ENCODE data around the gene COL25A1.

COL25A1 gene

GRCh38 chr4:108852691-108853090, 449.8 kb downstream of the COL25A1 start:
- no peak for DNase-seq (ENCODE audit: low spot score)

- no peak for DNase-seq (ENCODE audit: low spot score)
Measured at GRCh38 chr4:108851366-108851765, 451.1 kb downstream of the COL25A1 start.

- no peak for DNase-seq (ENCODE audit: low spot score)
Measured at GRCh38 chr4:108850219-108850649, 452.2 kb downstream of the COL25A1 start.

GRCh38 chr4:108849611-108850168, 452.8 kb downstream of the COL25A1 start:
- no peak for DNase-seq (ENCODE audit: low spot score)

GRCh38 chr4:108846568-108846967, 455.9 kb downstream of the COL25A1 start:
- no peak for DNase-seq (ENCODE audit: low spot score)

- DNase-seq (ENCODE audit: low spot score), result no peak
Measured at GRCh38 chr4:108840426-108840975, 462.0 kb downstream of the COL25A1 start.

- no peak for DNase-seq (ENCODE audit: low spot score)
Measured at GRCh38 chr4:108839333-108839732, 463.1 kb downstream of the COL25A1 start.

GRCh38 chr4:108838451-108838850, 464.0 kb downstream of the COL25A1 start:
- DNase-seq (ENCODE audit: low spot score), result no peak

GRCh38 chr4:108834835-108835384, 467.5 kb downstream of the COL25A1 start:
- DNase-seq (ENCODE audit: low spot score), result no peak

GRCh38 chr4:108834166-108834834, 468.2 kb downstream of the COL25A1 start:
- no peak for DNase-seq (ENCODE audit: low spot score)

- no peak for DNase-seq (ENCODE audit: low spot score)
Measured at GRCh38 chr4:108833046-108833445, 469.4 kb downstream of the COL25A1 start.

GRCh38 chr4:108831886-108832285, 470.6 kb downstream of the COL25A1 start:
- no peak for DNase-seq (ENCODE audit: low spot score)

GRCh38 chr4:108831291-108831690, 471.2 kb downstream of the COL25A1 start:
- no peak for DNase-seq (ENCODE audit: low spot score)

GRCh38 chr4:108830509-108831244, 471.8 kb downstream of the COL25A1 start:
- no peak for DNase-seq (ENCODE audit: low spot score)

- DNase-seq (ENCODE audit: low spot score), result no peak
Measured at GRCh38 chr4:108829966-108830492, 472.4 kb downstream of the COL25A1 start.

- no peak for DNase-seq (ENCODE audit: low spot score)
Measured at GRCh38 chr4:108828620-108829019, 473.8 kb downstream of the COL25A1 start.

- DNase-seq (ENCODE audit: low spot score), result no peak
Measured at GRCh38 chr4:108825737-108826136, 476.7 kb downstream of the COL25A1 start.

- no peak for DNase-seq (ENCODE audit: low spot score)
Measured at GRCh38 chr4:108821351-108821930, 481.0 kb downstream of the COL25A1 start.

- no peak for DNase-seq (ENCODE audit: low spot score)
Measured at GRCh38 chr4:108820492-108821350, 481.7 kb downstream of the COL25A1 start.

GRCh38 chr4:108814326-108814725, 488.1 kb downstream of the COL25A1 start:
- DNase-seq (ENCODE audit: low spot score), result no peak

- no peak for DNase-seq (ENCODE audit: low spot score)
Measured at GRCh38 chr4:108813261-108813660, 489.2 kb downstream of the COL25A1 start.

All from HuH-7.5 (cell line).